Measurements from ENCODE around the gene FOCAD. TPM values are rescaled to one million over a fixed set of nuclear protein-coding genes. Genes with fewer than 3 reads are reported as not detected.

FOCAD gene
- total RNA-seq, 1 experiment from 2014 or later, result 35.1 TPM

- Histone ChIP-seq H3K9me3 (ENCODE audit: low read length) (no peaks in the 10 kb centered on the region), H4K20me1 (ENCODE audit: low read length) (no peaks in the 10 kb centered on the region), H3K79me2 (ENCODE audit: low read length) (peaks cover 4% of the 10 kb centered on the region; the same call in 1 of the 2 replicates), H3K9ac (ENCODE audit: low read length) (no peak overlapping the region), H3K4me3 (ENCODE audit: low read length) (no peak overlapping the region), H2AFZ (ENCODE audit: low read length) (no peak overlapping the region), H3K4me2 (ENCODE audit: low read length) (no peak overlapping the region), H3F3A (ENCODE audit: low read length, unreplicated experiment) (no peaks in the 10 kb centered on the region), H3K36me3 (ENCODE audit: low read depth, low read length) (peaks cover 5% of the 10 kb centered on the region; the same call in 1 of the 2 replicates), H3K27ac (ENCODE audit: low read length) (no peak overlapping the region), H3K9me2 (replicated peaks; ENCODE audit: low read length) (no peaks in the 10 kb centered on the region), H3K27me3 (ENCODE audit: low read length) (no peaks in the 10 kb centered on the region), H3K4me1 (ENCODE audit: insufficient read depth, low read length) (no peaks in the 10 kb centered on the region)
- CTCF ChIA-PET, result no interaction called here
- BruUV-seq (replicated peaks), result no TSS peak
- TF ChIP-seq CTCF (conservative IDR thresholded peaks at IDR 0.05; ENCODE audit: low read depth, low read length), result no peak
- TF ChIP-seq EZH2 (IDR thresholded peaks at IDR 0.05; ENCODE audit: low read length, unreplicated experiment), result no peak
- no peak for TF ChIP-seq EZH2phosphoT487 (IDR thresholded peaks at IDR 0.05; ENCODE audit: borderline replicate concordance, low read length)
- POLR2A ChIA-PET (ENCODE audit: unreplicated experiment), result no interaction called here
- intact Hi-C loops (cut with micrococcal nuclease), result no loop called here
- ATAC-seq, result no peak
- DNase-seq, result no peak
These were observed 30.7 kb downstream of the FOCAD start for GRCh38 chr9:20714442-20715415.

GRCh38 chr9:20722221-20722620, 38.2 kb downstream of the FOCAD start:
- no peak for DNase-seq
- Histone ChIP-seq H3K9me3 (ENCODE audit: low read length) (no peaks in the 10 kb centered on the region), H3K9me2 (replicated peaks; ENCODE audit: low read length) (no peaks in the 10 kb centered on the region), H3K79me2 (ENCODE audit: low read length) (no peaks in the 10 kb centered on the region), H3K4me2 (ENCODE audit: low read length) (no peak overlapping the region), H3K9ac (ENCODE audit: low read length) (no peak overlapping the region), H3K36me3 (ENCODE audit: low read depth, low read length) (no peaks in the 10 kb centered on the region), H3K27ac (ENCODE audit: low read length) (no peak overlapping the region), H3K27me3 (ENCODE audit: low read length) (no peaks in the 10 kb centered on the region), H3K4me3 (ENCODE audit: low read length) (no peak overlapping the region), H3F3A (ENCODE audit: low read length, unreplicated experiment) (no peaks in the 10 kb centered on the region), H2AFZ (ENCODE audit: low read length) (no peak overlapping the region), H3K4me1 (ENCODE audit: insufficient read depth, low read length) (no peaks in the 10 kb centered on the region; the same call in 1 of the 2 replicates), H4K20me1 (ENCODE audit: low read length) (no peaks in the 10 kb centered on the region)
- ChIA-PET POLR2A (ENCODE audit: unreplicated experiment) (no interaction called here), CTCF (no interaction called here)
- ATAC-seq, result no peak
- intact Hi-C loops (cut with micrococcal nuclease), result no loop called here
- TF ChIP-seq EZH2phosphoT487 (IDR thresholded peaks at IDR 0.05; ENCODE audit: borderline replicate concordance, low read length) (no peak), CTCF (conservative IDR thresholded peaks at IDR 0.05; ENCODE audit: low read depth, low read length) (no peak), EZH2 (IDR thresholded peaks at IDR 0.05; ENCODE audit: low read length, unreplicated experiment) (no peak)
- BruUV-seq (replicated peaks), result no TSS peak

- no peaks in the 10 kb centered on the region for H3K9me2 ChIP-seq (replicated peaks; ENCODE audit: low read length)
- H3K36me3 ChIP-seq (ENCODE audit: low read depth, low read length), result 0 out of 2 replicates have a peak, but pooled peaks cover 5% of the 10 kb centered on the region
- CTCF ChIA-PET, result no interaction called here
- POLR2A ChIA-PET (ENCODE audit: unreplicated experiment), result no interaction called here
- H3F3A ChIP-seq (ENCODE audit: low read length, unreplicated experiment), result no peaks in the 10 kb centered on the region
- no peak overlapping the region for H3K4me2 ChIP-seq (ENCODE audit: low read length)
- intact Hi-C loops (cut with micrococcal nuclease), result no loop called here
- no peak for DNase-seq
- no peak overlapping the region for H3K4me3 ChIP-seq (ENCODE audit: low read length)
- peaks cover 19% of the 10 kb centered on the region for H3K4me1 ChIP-seq (ENCODE audit: insufficient read depth, low read length)
- H3K9ac ChIP-seq (ENCODE audit: low read length), result no peak overlapping the region
- no peaks in the 10 kb centered on the region for H3K9me3 ChIP-seq (ENCODE audit: low read length)
- ATAC-seq, result no peak
- no peak for TF ChIP-seq EZH2 (IDR thresholded peaks at IDR 0.05; ENCODE audit: low read length, unreplicated experiment)
- no peak for TF ChIP-seq EZH2phosphoT487 (IDR thresholded peaks at IDR 0.05; ENCODE audit: borderline replicate concordance, low read length)
- no peak for TF ChIP-seq CTCF (conservative IDR thresholded peaks at IDR 0.05; ENCODE audit: low read depth, low read length)
- no peak overlapping the region for H3K27ac ChIP-seq (ENCODE audit: low read length)
- H2AFZ ChIP-seq (ENCODE audit: low read length), result no peak overlapping the region
- no peaks in the 10 kb centered on the region for H4K20me1 ChIP-seq (ENCODE audit: low read length)
- H3K27me3 ChIP-seq (ENCODE audit: low read length), result no peaks in the 10 kb centered on the region
- no TSS peak for BruUV-seq (replicated peaks)
- H3K79me2 ChIP-seq (ENCODE audit: low read length), result no peaks in the 10 kb centered on the region
These were observed 41.6 kb downstream of the FOCAD start for GRCh38 chr9:20725675-20726074.

Measured in PC-3 (cell line).